ENCODE measurements around the gene TIMM13.

DNA sequence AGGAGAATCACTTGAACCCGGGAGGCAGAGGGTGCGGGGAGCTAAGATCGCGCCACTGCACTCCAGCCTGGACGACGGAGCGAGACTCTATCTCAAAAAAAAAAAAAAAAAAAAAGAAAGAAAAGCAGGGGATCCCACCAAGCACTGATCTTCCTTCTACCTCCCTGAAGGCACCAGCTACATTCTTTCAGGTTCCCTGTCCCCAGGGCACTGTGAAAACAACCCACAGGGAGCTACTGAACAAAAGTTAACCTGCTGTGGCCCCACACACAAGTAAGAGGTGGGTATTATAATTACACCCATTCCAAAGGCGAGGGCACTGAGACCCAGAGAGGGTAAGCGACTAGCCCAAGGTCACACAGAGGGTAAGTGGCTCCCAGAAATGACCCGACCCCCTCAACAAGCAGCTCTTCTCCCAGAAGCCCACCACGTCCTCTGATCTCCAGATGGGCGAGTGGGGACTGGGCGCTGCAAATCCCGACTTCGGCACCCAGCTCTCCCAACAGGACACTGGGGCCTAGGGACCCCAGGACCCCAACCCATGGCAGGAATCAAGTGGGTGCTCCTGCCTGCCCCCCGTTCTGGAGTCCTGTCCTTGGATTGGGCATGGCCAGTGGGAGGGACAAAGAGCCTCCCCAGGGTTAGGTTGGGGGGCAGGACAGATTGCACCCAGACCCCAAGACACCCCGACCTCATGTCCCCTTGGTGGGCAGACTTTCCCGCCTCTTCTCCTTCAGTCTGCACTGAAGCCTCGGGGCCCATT lies 27.0 kb upstream of the TIMM13 start:
- TF ChIP-seq, protein P1, sequence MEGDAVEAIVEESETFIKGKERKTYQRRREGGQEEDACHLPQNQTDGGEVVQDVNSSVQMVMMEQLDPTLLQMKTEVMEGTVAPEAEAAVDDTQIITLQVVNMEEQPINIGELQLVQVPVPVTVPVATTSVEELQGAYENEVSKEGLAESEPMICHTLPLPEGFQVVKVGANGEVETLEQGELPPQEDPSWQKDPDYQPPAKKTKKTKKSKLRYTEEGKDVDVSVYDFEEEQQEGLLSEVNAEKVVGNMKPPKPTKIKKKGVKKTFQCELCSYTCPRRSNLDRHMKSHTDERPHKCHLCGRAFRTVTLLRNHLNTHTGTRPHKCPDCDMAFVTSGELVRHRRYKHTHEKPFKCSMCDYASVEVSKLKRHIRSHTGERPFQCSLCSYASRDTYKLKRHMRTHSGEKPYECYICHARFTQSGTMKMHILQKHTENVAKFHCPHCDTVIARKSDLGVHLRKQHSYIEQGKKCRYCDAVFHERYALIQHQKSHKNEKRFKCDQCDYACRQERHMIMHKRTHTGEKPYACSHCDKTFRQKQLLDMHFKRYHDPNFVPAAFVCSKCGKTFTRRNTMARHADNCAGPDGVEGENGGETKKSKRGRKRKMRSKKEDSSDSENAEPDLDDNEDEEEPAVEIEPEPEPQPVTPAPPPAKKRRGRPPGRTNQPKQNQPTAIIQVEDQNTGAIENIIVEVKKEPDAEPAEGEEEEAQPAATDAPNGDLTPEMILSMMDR (IDR thresholded peaks at IDR 0.05): no peak
- TF ChIP-seq POLR2A (IDR thresholded peaks at IDR 0.05): no peak

Measured in heart left ventricle (tissue), 13 donors.